ENCODE results near the gene PXMP4.
A peak's percentile ranks its signal among the peaks of the same experiment; 100 is the strongest.

The PXMP4 gene

GRCh38 chr20:33670715-33671499 is 49.2 kb downstream of the PXMP4 start:
- no peak for DNase-seq (ENCODE audit: low read depth in 1 of 2, low spot score in 1 of 2)

GRCh38 chr20:33669873-33670640 is 50.1 kb downstream of the PXMP4 start:
- no peak for DNase-seq (ENCODE audit: low read depth in 1 of 2, low spot score in 1 of 2)

GRCh38 chr20:33669224-33669623 is 50.9 kb downstream of the PXMP4 start:
- DNase-seq (ENCODE audit: low read depth in 1 of 2, low spot score in 1 of 2): no peak

GRCh38 chr20:33668466-33669155 is 51.5 kb downstream of the PXMP4 start:
- no peak for DNase-seq (ENCODE audit: low read depth in 1 of 2, low spot score in 1 of 2)

GRCh38 chr20:33667676-33668465 is 52.2 kb downstream of the PXMP4 start:
- peak; percentile 59 to 67 for DNase-seq (ENCODE audit: low read depth in 1 of 2, low spot score in 1 of 2)

- DNase-seq (ENCODE audit: low read depth in 1 of 2, low spot score in 1 of 2): peak in 1 of 2 donors; percentile 35
Observed at GRCh38 chr20:33667245-33667675, 52.9 kb downstream of the PXMP4 start.

- DNase-seq (ENCODE audit: low read depth in 1 of 2, low spot score in 1 of 2): peak; percentile 50 to 71
Observed at GRCh38 chr20:33666293-33667244, 53.5 kb downstream of the PXMP4 start, which contains the start of gene ACTL10. Gene ACTL10 (plus strand): TSS chr20:33666943. CDS start chr20:33667498, 555 bp downstream.

- DNase-seq (ENCODE audit: low read depth in 1 of 2, low spot score in 1 of 2): no peak
Observed at GRCh38 chr20:33664762-33665144, 55.4 kb downstream of the PXMP4 start.

- no peak for DNase-seq (ENCODE audit: low read depth in 1 of 2, low spot score in 1 of 2)
Observed at GRCh38 chr20:33664085-33664761, 55.9 kb downstream of the PXMP4 start.

- DNase-seq (ENCODE audit: low read depth in 1 of 2, low spot score in 1 of 2): peak; percentile 65 to 77
Observed at GRCh38 chr20:33663161-33664084, 56.7 kb downstream of the PXMP4 start.

GRCh38 chr20:33662172-33662571 is 57.9 kb downstream of the PXMP4 start, which contains the start of gene C20orf144:
Gene C20orf144 (plus strand): TSS chr20:33662327. CDS start chr20:33662346, 19 bp downstream.
- no peak for DNase-seq (ENCODE audit: low read depth in 1 of 2, low spot score in 1 of 2)

- DNase-seq (ENCODE audit: low read depth in 1 of 2, low spot score in 1 of 2): no peak
Observed at GRCh38 chr20:33660685-33661058, 59.4 kb downstream of the PXMP4 start.

GRCh38 chr20:33660035-33660684 is 60.0 kb downstream of the PXMP4 start:
- no peak for DNase-seq (ENCODE audit: low read depth in 1 of 2, low spot score in 1 of 2)

GRCh38 chr20:33659341-33660034 is 60.6 kb downstream of the PXMP4 start:
- no peak for DNase-seq (ENCODE audit: low read depth in 1 of 2, low spot score in 1 of 2)

- DNase-seq (ENCODE audit: low read depth in 1 of 2, low spot score in 1 of 2): no peak
Observed at GRCh38 chr20:33658929-33659328, 61.2 kb downstream of the PXMP4 start.

- no peak for DNase-seq (ENCODE audit: low read depth in 1 of 2, low spot score in 1 of 2)
Observed at GRCh38 chr20:33658510-33658909, 61.6 kb downstream of the PXMP4 start.

GRCh38 chr20:33657704-33658095 is 62.4 kb downstream of the PXMP4 start:
- no peak for DNase-seq (ENCODE audit: low read depth in 1 of 2, low spot score in 1 of 2)
